ENCODE measurements around the gene SSRP1.
"Not testable (repeated sequence)": the region's sequence is repeated elsewhere in the genome, so short reads cannot be mapped to it uniquely, and the experiment has no call there.

The SSRP1 gene

DNA sequence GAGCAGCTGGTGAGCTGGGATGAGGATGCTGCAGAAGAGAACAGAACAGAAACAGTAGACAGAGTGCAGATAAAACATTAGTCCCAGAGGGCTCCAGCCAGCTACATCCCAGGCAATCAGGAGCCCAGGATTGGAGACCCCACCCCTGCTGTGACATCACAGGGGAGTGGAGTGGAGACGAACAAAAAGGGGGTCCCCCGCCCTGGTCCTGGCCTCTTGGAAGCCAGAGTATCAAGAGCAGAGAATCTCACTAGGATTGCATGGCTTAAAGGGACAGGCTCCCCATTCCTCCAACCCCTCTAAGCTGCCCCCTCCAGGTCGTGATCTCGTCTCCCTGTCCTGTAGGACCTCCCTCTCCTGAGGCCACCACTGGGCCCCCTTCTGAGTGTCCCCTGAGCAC, 2.5 kb upstream of the SSRP1 start, which contains the start of gene P2RX3:
TSS of gene P2RX3 (plus strand) at position 211 of the 400 bp plus-strand sequence. CDS start 199 bp downstream, outside the sequence.
- H2BK120ac ChIP-seq (ENCODE audit: insufficient read depth, low read length, poor library complexity): no peak within 1 kb of the TSS
- WGBS (ENCODE audit: extremely low coverage, insufficient coverage, insufficient read length): no CpG with 5 or more reads among the region's 4 CpGs
- no peak within 1 kb of the TSS for H3K18ac ChIP-seq (ENCODE audit: low read length)
- H2AK5ac ChIP-seq (ENCODE audit: low read length): no peak within 1 kb of the TSS
- H3K4me2 ChIP-seq (ENCODE audit: low read length): no peak within 1 kb of the TSS
- H4K8ac ChIP-seq (ENCODE audit: low read depth, low read length): no peak within 1 kb of the TSS
- H2BK5ac ChIP-seq (ENCODE audit: low read depth, low read length, poor library complexity): no peak within 1 kb of the TSS
- H3K79me1 ChIP-seq (ENCODE audit: low read length): peaks cover 9% of the 10 kb centered on the region
- no peak within 1 kb of the TSS for H3K4me3 ChIP-seq (ENCODE audit: low read depth, low read length)
- no peak within 1 kb of the TSS for H2BK12ac ChIP-seq (ENCODE audit: low read length)
- no peak within 1 kb of the TSS for H4K91ac ChIP-seq (ENCODE audit: low read depth, low read length)
- H3K4ac ChIP-seq (ENCODE audit: low read depth, low read length): no peak within 1 kb of the TSS
- no peaks in the 10 kb centered on the region for H3K9me3 ChIP-seq (ENCODE audit: insufficient read depth, low read depth, low read length)
- no peak within 1 kb of the TSS for H3K9ac ChIP-seq (ENCODE audit: low read length)
- DNase-seq: no peak
- no peak within 1 kb of the TSS for H4K12ac ChIP-seq (ENCODE audit: low read depth, low read length)
- H2AFZ ChIP-seq (ENCODE audit: insufficient read depth, low read length, poor library complexity): no peak within 1 kb of the TSS
- peaks cover 14 to 18% of the 10 kb centered on the region in 2 experiments for H3K4me1 ChIP-seq (ENCODE audit: control insufficient read depth in 1 of 2, insufficient read depth in 2 of 2, low read length in 2 of 2)
- H3K23ac ChIP-seq (ENCODE audit: low read length): no peak within 1 kb of the TSS
- H3K36me3 ChIP-seq (ENCODE audit: control insufficient read depth in 1 of 2, insufficient read depth in 2 of 2, low read length in 2 of 2): peaks cover 6 to 12% of the 10 kb centered on the region in 2 experiments
- H3K14ac ChIP-seq (ENCODE audit: low read length): no peak within 1 kb of the TSS
- no peak within 1 kb of the TSS for H3K27ac ChIP-seq (ENCODE audit: low read depth, low read length)
- peaks cover 7% of the 10 kb centered on the region for H3K79me2 ChIP-seq (ENCODE audit: control insufficient read depth, insufficient read depth, low read length, poor library complexity)
- H3K27me3 ChIP-seq (ENCODE audit: insufficient read depth, low read length): no peaks in the 10 kb centered on the region

DNA sequence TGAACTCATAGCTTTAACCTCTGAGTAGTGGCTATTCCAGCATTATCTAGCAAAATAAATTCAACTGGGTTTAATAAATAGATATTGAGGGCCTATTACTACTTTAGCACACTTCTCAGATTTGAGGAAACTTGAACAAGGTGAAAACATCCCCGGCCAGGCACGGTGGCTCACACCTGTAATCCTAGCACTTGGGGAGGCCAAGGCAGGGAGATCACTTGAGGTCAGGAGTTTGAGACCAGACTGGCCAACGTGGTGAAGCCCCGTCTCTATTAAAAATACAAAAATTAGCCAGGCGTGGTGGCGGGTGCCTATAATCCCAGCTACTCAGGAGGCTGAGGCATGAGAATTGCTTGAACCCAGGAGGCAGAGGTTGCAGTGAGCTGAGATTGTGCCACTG, 1.2 kb upstream of the SSRP1 start:
- not testable (repeated sequence) for H4K12ac ChIP-seq (ENCODE audit: low read depth, low read length); H3K27ac ChIP-seq (ENCODE audit: low read depth, low read length); H3K9me3 ChIP-seq (ENCODE audit: insufficient read depth, low read depth, low read length); DNase-seq; H2AFZ ChIP-seq (ENCODE audit: insufficient read depth, low read length, poor library complexity); H3K79me1 ChIP-seq (ENCODE audit: low read length); H2BK5ac ChIP-seq (ENCODE audit: low read depth, low read length, poor library complexity); H2BK12ac ChIP-seq (ENCODE audit: low read length); H2AK5ac ChIP-seq (ENCODE audit: low read length); H3K14ac ChIP-seq (ENCODE audit: low read length); H4K91ac ChIP-seq (ENCODE audit: low read depth, low read length); H2BK120ac ChIP-seq (ENCODE audit: insufficient read depth, low read length, poor library complexity); H3K4me3 ChIP-seq (ENCODE audit: low read depth, low read length); H3K4ac ChIP-seq (ENCODE audit: low read depth, low read length); H3K27me3 ChIP-seq (ENCODE audit: insufficient read depth, low read length); H3K79me2 ChIP-seq (ENCODE audit: control insufficient read depth, insufficient read depth, low read length, poor library complexity); H3K4me2 ChIP-seq (ENCODE audit: low read length); H3K18ac ChIP-seq (ENCODE audit: low read length); H3K9ac ChIP-seq (ENCODE audit: low read length); H3K23ac ChIP-seq (ENCODE audit: low read length); H4K8ac ChIP-seq (ENCODE audit: low read depth, low read length)
- Histone ChIP-seq H3K4me1 (ENCODE audit: control insufficient read depth in 1 of 2, insufficient read depth in 2 of 2, low read length in 2 of 2) (peaks cover 14 to 18% of the 10 kb centered on the region in 2 experiments), H3K36me3 (ENCODE audit: control insufficient read depth in 1 of 2, insufficient read depth in 2 of 2, low read length in 2 of 2) (peaks cover 17 to 25% of the 10 kb centered on the region in 2 experiments)
- WGBS (ENCODE audit: extremely low coverage, insufficient coverage, insufficient read length): no CpG with 5 or more reads among the region's 6 CpGs

DNA sequence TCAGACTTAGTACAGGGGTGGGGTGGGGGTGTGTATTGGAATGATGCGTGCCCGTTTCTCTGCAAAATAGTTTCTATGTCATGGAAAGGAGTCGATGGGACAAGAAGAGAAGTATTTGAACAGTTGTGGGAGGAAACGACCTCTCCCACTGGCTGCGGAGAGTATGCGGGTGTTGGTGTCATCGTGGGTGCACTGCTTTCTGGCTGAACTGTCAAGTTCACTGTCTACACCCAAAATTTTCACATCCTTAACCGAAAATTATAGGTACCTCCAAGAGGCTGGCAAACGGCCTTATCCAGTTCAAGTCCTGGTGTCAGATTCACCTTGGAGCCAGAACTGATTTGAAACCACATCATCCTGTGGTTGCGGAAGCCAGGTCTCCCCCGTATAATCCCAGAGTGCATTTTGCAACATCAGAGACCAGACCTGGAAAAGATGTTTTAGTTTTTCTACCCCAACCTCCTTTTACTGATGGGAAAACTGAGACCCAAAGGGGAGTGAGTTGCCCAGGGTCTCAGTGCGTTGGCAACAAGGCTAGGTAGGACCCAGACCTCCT, 497 bp upstream of the SSRP1 start:
- H3K79me2 ChIP-seq (ENCODE audit: control insufficient read depth, insufficient read depth, low read length, poor library complexity): peaks cover 7% of the 10 kb centered on the region
- H3K9me3 ChIP-seq (ENCODE audit: insufficient read depth, low read depth, low read length): peaks cover 3% of the 10 kb centered on the region
- H3K27ac ChIP-seq (ENCODE audit: low read depth, low read length): no peak overlapping the region
- H4K12ac ChIP-seq (ENCODE audit: low read depth, low read length): peak overlapping the region; percentile 33
- H3K18ac ChIP-seq (ENCODE audit: low read length): no peak overlapping the region
- H2BK5ac ChIP-seq (ENCODE audit: low read depth, low read length, poor library complexity): no peak overlapping the region
- peak overlapping the region; percentile 39 for H3K14ac ChIP-seq (ENCODE audit: low read length)
- H4K91ac ChIP-seq (ENCODE audit: low read depth, low read length): peak overlapping the region; percentile 67
- no peak overlapping the region for H3K23ac ChIP-seq (ENCODE audit: low read length)
- no peak overlapping the region for H3K4ac ChIP-seq (ENCODE audit: low read depth, low read length)
- no peak overlapping the region for H2BK12ac ChIP-seq (ENCODE audit: low read length)
- H2BK120ac ChIP-seq (ENCODE audit: insufficient read depth, low read length, poor library complexity): no peak overlapping the region
- no peak overlapping the region for H3K4me3 ChIP-seq (ENCODE audit: low read depth, low read length)
- peak overlapping the region; percentile 77 for H2AFZ ChIP-seq (ENCODE audit: insufficient read depth, low read length, poor library complexity)
- H3K4me2 ChIP-seq (ENCODE audit: low read length): peak overlapping the region; percentile 57
- H3K27me3 ChIP-seq (ENCODE audit: insufficient read depth, low read length): no peaks in the 10 kb centered on the region
- peaks cover 14 to 18% of the 10 kb centered on the region in 2 experiments for H3K4me1 ChIP-seq (ENCODE audit: control insufficient read depth in 1 of 2, insufficient read depth in 2 of 2, low read length in 2 of 2)
- H3K36me3 ChIP-seq (ENCODE audit: control insufficient read depth in 1 of 2, insufficient read depth in 2 of 2, low read length in 2 of 2): peaks cover 23 to 31% of the 10 kb centered on the region in 2 experiments
- no CpG with 5 or more reads among the region's 12 CpGs for WGBS (ENCODE audit: extremely low coverage, insufficient coverage, insufficient read length)
- peak overlapping the region; percentile 91 for H4K8ac ChIP-seq (ENCODE audit: low read depth, low read length)
- H3K79me1 ChIP-seq (ENCODE audit: low read length): peaks cover 9% of the 10 kb centered on the region
- DNase-seq: no peak
- no peak overlapping the region for H2AK5ac ChIP-seq (ENCODE audit: low read length)
- H3K9ac ChIP-seq (ENCODE audit: low read length): peak overlapping the region; percentile 57

DNA sequence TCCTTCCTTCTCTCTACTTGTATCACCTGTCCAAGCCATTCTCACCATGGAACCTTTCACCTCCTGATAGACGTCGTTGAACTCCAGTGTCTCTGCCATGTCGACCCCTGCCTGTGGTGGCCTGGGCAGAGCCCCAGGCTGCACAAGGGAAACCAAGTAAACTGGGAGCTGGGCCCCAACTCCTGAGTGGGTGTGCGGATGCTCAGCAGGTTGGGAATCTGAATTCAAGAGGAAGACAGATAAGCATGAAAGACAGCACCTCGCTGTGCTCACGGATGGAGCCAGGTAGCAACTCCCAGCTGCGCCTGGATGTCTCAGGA, 709 bp downstream of the SSRP1 start:
- no peak overlapping the region for H2BK12ac ChIP-seq (ENCODE audit: low read length)
- no peak overlapping the region for H3K23ac ChIP-seq (ENCODE audit: low read length)
- H3K27ac ChIP-seq (ENCODE audit: low read depth, low read length): peak overlapping the region; percentile 64
- H2AFZ ChIP-seq (ENCODE audit: insufficient read depth, low read length, poor library complexity): no peak overlapping the region
- H3K4me3 ChIP-seq (ENCODE audit: low read depth, low read length): peak overlapping the region; percentile 83
- peaks cover 9 to 13% of the 10 kb centered on the region in 2 experiments for H3K4me1 ChIP-seq (ENCODE audit: control insufficient read depth in 1 of 2, insufficient read depth in 2 of 2, low read length in 2 of 2)
- H3K4ac ChIP-seq (ENCODE audit: low read depth, low read length): peak overlapping the region; percentile 59
- peak overlapping the region; percentile 70 for H3K9ac ChIP-seq (ENCODE audit: low read length)
- H3K79me1 ChIP-seq (ENCODE audit: low read length): peaks cover 9% of the 10 kb centered on the region
- H3K27me3 ChIP-seq (ENCODE audit: insufficient read depth, low read length): no peaks in the 10 kb centered on the region
- no peak overlapping the region for H3K18ac ChIP-seq (ENCODE audit: low read length)
- no peak overlapping the region for H2BK120ac ChIP-seq (ENCODE audit: insufficient read depth, low read length, poor library complexity)
- DNase-seq: no peak
- H3K79me2 ChIP-seq (ENCODE audit: control insufficient read depth, insufficient read depth, low read length, poor library complexity): peaks cover 7% of the 10 kb centered on the region
- peak overlapping the region; percentile 21 for H2AK5ac ChIP-seq (ENCODE audit: low read length)
- H3K36me3 ChIP-seq (ENCODE audit: control insufficient read depth in 1 of 2, insufficient read depth in 2 of 2, low read length in 2 of 2): peaks cover 32 to 42% of the 10 kb centered on the region in 2 experiments
- H4K91ac ChIP-seq (ENCODE audit: low read depth, low read length): peak overlapping the region; percentile 31
- WGBS (ENCODE audit: extremely low coverage, insufficient coverage, insufficient read length): no CpG with 5 or more reads among the region's 7 CpGs
- H4K8ac ChIP-seq (ENCODE audit: low read depth, low read length): peak overlapping the region; percentile 73
- peak overlapping the region; percentile 28 for H3K14ac ChIP-seq (ENCODE audit: low read length)
- H3K9me3 ChIP-seq (ENCODE audit: insufficient read depth, low read depth, low read length): peaks cover 3% of the 10 kb centered on the region
- H2BK5ac ChIP-seq (ENCODE audit: low read depth, low read length, poor library complexity): no peak overlapping the region
- H4K12ac ChIP-seq (ENCODE audit: low read depth, low read length): peak overlapping the region; percentile 1
- peak overlapping the region; percentile 85 for H3K4me2 ChIP-seq (ENCODE audit: low read length)
